Mesenchymal stem cell (in vitro differentiated cells and primary cell): ENCODE results near the gene YJEFN3.

Experiments used
- DNase-seq: peaks from one replicate; pipeline ENCODE4 v3.0.0-alpha.2; 2013
- H2AFZ ChIP-seq: one replicate; pipeline ENCODE4 v1.6.1; 2013; ENCODE audit warnings: low read depth, mild to moderate bottlenecking, control low read depth, inconsistent platforms, low read length, moderate library complexity
- H2AK5ac ChIP-seq: 2 replicates; pipeline ENCODE4 v1.6.1; 2013; ENCODE audit warnings: low read length, moderate library complexity, mild to moderate bottlenecking, inconsistent platforms; ENCODE audit not compliant: severe bottlenecking
- H2BK120ac ChIP-seq: one replicate; pipeline ENCODE4 v1.6.1; 2013; ENCODE audit warnings: low read depth, mild to moderate bottlenecking, inconsistent platforms, low read length, moderate library complexity
- H2BK12ac ChIP-seq, 2 experiments: one replicate each; pipeline ENCODE4 v1.6.1; 2013; ENCODE audit warnings: inconsistent platforms in 2 of 2, low read length in 2 of 2, mild to moderate bottlenecking in 2 of 2, moderate library complexity in 2 of 2, control low read depth in 1 of 2
- H2BK15ac ChIP-seq: one replicate; pipeline ENCODE4 v1.6.1; 2013; ENCODE audit warnings: mild to moderate bottlenecking, low read depth, inconsistent platforms; ENCODE audit not compliant: poor library complexity, severe bottlenecking
- H2BK5ac ChIP-seq: 2 replicates; pipeline ENCODE4 v1.6.1; 2013; ENCODE audit warnings: low read depth, mild to moderate bottlenecking, low read length, control low read depth, inconsistent platforms; ENCODE audit not compliant: poor library complexity, severe bottlenecking
- H3K14ac ChIP-seq, 2 experiments: one replicate each; pipeline ENCODE4 v1.6.1; 2013; ENCODE audit warnings: inconsistent platforms in 2 of 2, low read length in 2 of 2, control low read depth in 1 of 2, mild to moderate bottlenecking in 1 of 2, moderate library complexity in 1 of 2
- H3K18ac ChIP-seq, 2 experiments: one replicate each; pipeline ENCODE4 v1.6.1; 2013; ENCODE audit warnings: inconsistent platforms in 2 of 2, low read length in 2 of 2, control low read depth in 1 of 2, low read depth in 1 of 2, mild to moderate bottlenecking in 1 of 2
- H3K23ac ChIP-seq, 2 experiments: one replicate each; pipeline ENCODE4 v1.6.1; 2013; ENCODE audit warnings: inconsistent platforms in 2 of 2, low read length in 2 of 2, mild to moderate bottlenecking in 2 of 2, moderate library complexity in 2 of 2, control low read depth in 1 of 2
- H3K27ac ChIP-seq: 2 replicates; pipeline ENCODE4 v1.5.1; 2013; ENCODE audit warnings: mild to moderate bottlenecking, moderate library complexity, low read length, control low read depth, inconsistent platforms; ENCODE audit not compliant: poor library complexity, severe bottlenecking
- H3K27me3 ChIP-seq, 2 experiments: 2 replicates each; pipeline versions ENCODE4 v1.6.1 to v1.7.0; 2013; ENCODE audit warnings: low read length in 2 of 2, mild to moderate bottlenecking in 2 of 2, moderate library complexity in 2 of 2, control low read depth in 1 of 2, inconsistent platforms in 1 of 2; ENCODE audit not compliant: control insufficient read depth in 1 of 2, insufficient read depth in 1 of 2
- H3K36me3 ChIP-seq, 2 experiments: 2 replicates each; pipeline versions ENCODE4 v1.6.1 to v1.7.0; 2013; ENCODE audit warnings: low read length in 2 of 2, control low read depth in 1 of 2, inconsistent platforms in 1 of 2, low read depth in 1 of 2, mild to moderate bottlenecking in 1 of 2; ENCODE audit not compliant: insufficient read depth in 2 of 2, control insufficient read depth in 1 of 2
- H3K4ac ChIP-seq, 2 experiments: one replicate each; pipeline ENCODE4 v1.6.1; 2013; ENCODE audit warnings: inconsistent platforms in 2 of 2, low read length in 2 of 2, mild to moderate bottlenecking in 2 of 2, moderate library complexity in 2 of 2, control low read depth in 1 of 2, low read depth in 1 of 2
- H3K4me1 ChIP-seq: 2 replicates; pipeline ENCODE4 v1.6.1; 2013; ENCODE audit warnings: low read depth, low read length, control low read depth; ENCODE audit not compliant: control insufficient read depth, insufficient read depth
- H3K4me2 ChIP-seq: 2 replicates; pipeline ENCODE4 v1.6.1; 2013; ENCODE audit warnings: low read length, mild to moderate bottlenecking, inconsistent platforms; ENCODE audit not compliant: poor library complexity, severe bottlenecking
- H3K4me3 ChIP-seq, 2 experiments: 2 replicates each; pipeline versions ENCODE4 v1.5.1 to v1.7.0; 2013; ENCODE audit warnings: low read length in 2 of 2, mild to moderate bottlenecking in 2 of 2, control low read depth in 1 of 2, low read depth in 1 of 2; ENCODE audit not compliant: insufficient read depth in 1 of 2
- H3K79me1 ChIP-seq: replicated peaks from 2 replicates; pipeline ENCODE4 v1.6.1; 2013; ENCODE audit warnings: mild to moderate bottlenecking, control low read depth, low read length, inconsistent platforms; ENCODE audit not compliant: poor library complexity, severe bottlenecking
- H3K9ac ChIP-seq: 2 replicates; pipeline ENCODE4 v1.7.0; 2013; ENCODE audit warnings: mild to moderate bottlenecking, low read length, moderate library complexity
- H3K9me3 ChIP-seq: 2 replicates; pipeline ENCODE4 v1.7.0; 2013; ENCODE audit warnings: mild to moderate bottlenecking, low read length; ENCODE audit not compliant: control insufficient read depth
- H4K8ac ChIP-seq: one replicate; pipeline ENCODE4 v1.6.1; 2013; ENCODE audit warnings: inconsistent platforms, mild to moderate bottlenecking, low read length, moderate library complexity
- H4K91ac ChIP-seq: one replicate; pipeline ENCODE4 v1.6.1; 2013; ENCODE audit warnings: mild to moderate bottlenecking, low read length, inconsistent platforms
- WGBS: methylation state at CpG from one replicate; pipeline ENCODE4 v1.1.7; 2013; ENCODE audit warnings: mixed read lengths; 5-methylcytosine and 5-hydroxymethylcytosine counted together

The YJEFN3 gene

DNA sequence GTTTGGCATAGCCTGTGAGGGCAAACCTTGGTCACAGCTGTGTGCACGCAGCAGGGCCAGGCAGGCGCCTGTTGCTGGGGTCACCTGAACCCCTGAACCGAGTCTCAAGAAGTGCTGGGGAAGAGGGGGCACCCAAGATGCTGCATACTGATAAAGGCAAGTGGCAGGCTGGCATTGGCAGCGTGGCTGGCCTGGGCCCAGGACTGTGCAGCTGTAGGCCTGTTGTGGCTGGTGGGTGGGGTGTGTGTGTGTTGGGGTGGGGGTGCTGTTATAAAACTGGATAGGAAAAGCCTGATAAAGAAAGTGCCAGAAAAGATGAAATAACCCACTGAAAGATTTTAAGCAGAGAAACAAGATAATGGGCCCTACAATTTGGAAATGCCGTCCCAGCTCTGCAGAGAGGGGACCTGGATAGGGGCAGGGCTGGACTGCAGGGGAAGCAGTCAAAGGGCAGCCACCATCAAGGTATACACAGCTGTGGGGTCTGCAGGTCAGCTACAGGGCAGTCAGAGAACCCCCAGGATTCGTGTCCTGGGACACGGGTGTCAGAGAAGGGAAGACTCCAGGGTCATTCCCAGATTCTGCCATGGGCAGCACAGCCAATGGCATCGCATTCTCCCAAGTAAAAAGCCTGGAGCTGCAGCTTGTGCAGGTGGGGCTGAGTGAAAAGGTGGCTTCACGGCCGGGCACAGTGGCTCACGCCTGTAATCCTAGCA lies 42.5 kb downstream of the YJEFN3 start:
- 87% methylated on average over 11 of the region's 11 CpGs for WGBS
- Histone ChIP-seq H2AFZ (no peak overlapping the region), H3K79me1 (no peaks in the 10 kb centered on the region)

DNA sequence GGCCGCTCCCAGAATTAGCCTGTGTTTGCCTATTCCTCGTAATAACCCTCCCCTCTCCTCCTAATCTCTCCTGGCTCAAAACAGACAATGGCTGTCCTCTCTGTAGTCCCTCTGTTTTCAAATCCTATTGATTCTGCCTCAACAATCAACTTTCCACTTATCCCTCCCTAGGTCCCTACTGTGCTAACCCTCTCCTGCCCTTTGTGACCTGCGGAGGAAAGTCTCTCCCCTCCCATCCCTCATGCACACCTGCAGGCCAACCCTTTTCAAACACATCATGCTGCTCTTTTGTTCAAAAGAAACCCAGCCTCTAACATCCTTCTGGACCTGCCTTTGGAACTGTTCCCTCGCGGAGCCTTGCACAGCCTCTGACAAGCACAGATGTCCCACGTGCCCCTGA lies 46.7 kb downstream of the YJEFN3 start:
- no peaks in the 10 kb centered on the region for H3K36me3 ChIP-seq
- no peak overlapping the region for H4K8ac ChIP-seq
- H2AK5ac ChIP-seq, result no peak overlapping the region
- no peak overlapping the region for H2BK120ac ChIP-seq
- H3K27ac ChIP-seq, result no peak overlapping the region
- H3K18ac ChIP-seq, result no peak overlapping the region
- no peaks in the 10 kb centered on the region for H3K4me1 ChIP-seq
- H2AFZ ChIP-seq, result no peak overlapping the region
- no peak overlapping the region for H3K4me2 ChIP-seq
- H4K91ac ChIP-seq, result no peak overlapping the region
- no peak overlapping the region for H3K4ac ChIP-seq
- no peak overlapping the region for H3K14ac ChIP-seq
- no peak overlapping the region for H3K4me3 ChIP-seq
- no peak overlapping the region for H2BK12ac ChIP-seq
- H3K23ac ChIP-seq, result no peak overlapping the region
- H3K27me3 ChIP-seq, result no peaks in the 10 kb centered on the region
- no peak overlapping the region for H2BK5ac ChIP-seq
- H3K79me1 ChIP-seq, result no peaks in the 10 kb centered on the region
- DNase-seq, result no peak
- H3K9ac ChIP-seq, result no peak overlapping the region
- 78% methylated on average over 6 of the region's 6 CpGs for WGBS
- H3K9me3 ChIP-seq, result no peaks in the 10 kb centered on the region
- no peak overlapping the region for H2BK15ac ChIP-seq

More for the DNA sequence above, 42.5 kb downstream of the YJEFN3 start:
- Histone ChIP-seq H2BK120ac (no peak overlapping the region), H3K4me2 (no peak overlapping the region), H2BK15ac (no peak overlapping the region), H3K14ac (no peak overlapping the region), H3K36me3 (peaks cover 0 to 3% of the 10 kb centered on the region in 2 experiments), H3K9ac (no peak overlapping the region), H2BK5ac (no peak overlapping the region), H2BK12ac (no peak overlapping the region), H3K9me3 (no peaks in the 10 kb centered on the region), H2AK5ac (no peak overlapping the region), H3K27me3 (no peaks in the 10 kb centered on the region), H3K27ac (no peak overlapping the region), H3K23ac (no peak overlapping the region), H4K91ac (no peak overlapping the region), H3K18ac (no peak overlapping the region), H4K8ac (no peak overlapping the region), H3K4ac (no peak overlapping the region), H3K4me1 (peaks cover 3% of the 10 kb centered on the region), H3K4me3 (no peak overlapping the region)
- DNase-seq, result no peak

DNA sequence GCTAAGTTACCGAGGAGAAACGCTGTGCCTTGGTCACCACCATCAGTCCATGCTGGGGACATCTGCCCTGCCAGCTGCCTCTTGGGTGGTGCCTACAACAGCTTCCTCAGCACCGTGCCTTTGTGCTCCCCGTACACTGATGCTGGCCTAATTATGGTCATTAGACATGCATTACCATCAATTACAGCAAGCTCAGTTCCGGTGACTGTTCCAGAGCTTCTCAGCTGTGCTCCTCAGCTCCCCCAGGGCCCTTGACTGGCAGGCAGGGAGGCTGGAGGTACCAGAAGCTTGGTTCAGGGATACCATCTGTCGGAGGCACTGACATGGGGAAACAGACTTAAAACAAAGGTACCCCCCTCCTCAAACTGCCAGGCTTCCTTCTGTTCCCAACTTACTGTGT lies 49.5 kb downstream of the YJEFN3 start:
- Histone ChIP-seq H3K14ac (no peak overlapping the region), H3K9ac (no peak overlapping the region), H2AK5ac (no peak overlapping the region), H2AFZ (no peak overlapping the region), H4K8ac (no peak overlapping the region), H2BK5ac (no peak overlapping the region), H3K27me3 (no peaks in the 10 kb centered on the region), H2BK15ac (no peak overlapping the region), H3K27ac (no peak overlapping the region), H3K9me3 (no peaks in the 10 kb centered on the region), H4K91ac (no peak overlapping the region), H3K79me1 (no peaks in the 10 kb centered on the region), H3K4me2 (no peak overlapping the region), H2BK12ac (no peak overlapping the region), H3K23ac (no peak overlapping the region), H3K4ac (no peak overlapping the region), H3K36me3 (no peaks in the 10 kb centered on the region), H3K4me1 (peaks cover 2% of the 10 kb centered on the region), H3K4me3 (no peak overlapping the region), H2BK120ac (no peak overlapping the region), H3K18ac (no peak overlapping the region)
- DNase-seq, result no peak
- 94% methylated on average over 6 of the region's 6 CpGs for WGBS

DNA sequence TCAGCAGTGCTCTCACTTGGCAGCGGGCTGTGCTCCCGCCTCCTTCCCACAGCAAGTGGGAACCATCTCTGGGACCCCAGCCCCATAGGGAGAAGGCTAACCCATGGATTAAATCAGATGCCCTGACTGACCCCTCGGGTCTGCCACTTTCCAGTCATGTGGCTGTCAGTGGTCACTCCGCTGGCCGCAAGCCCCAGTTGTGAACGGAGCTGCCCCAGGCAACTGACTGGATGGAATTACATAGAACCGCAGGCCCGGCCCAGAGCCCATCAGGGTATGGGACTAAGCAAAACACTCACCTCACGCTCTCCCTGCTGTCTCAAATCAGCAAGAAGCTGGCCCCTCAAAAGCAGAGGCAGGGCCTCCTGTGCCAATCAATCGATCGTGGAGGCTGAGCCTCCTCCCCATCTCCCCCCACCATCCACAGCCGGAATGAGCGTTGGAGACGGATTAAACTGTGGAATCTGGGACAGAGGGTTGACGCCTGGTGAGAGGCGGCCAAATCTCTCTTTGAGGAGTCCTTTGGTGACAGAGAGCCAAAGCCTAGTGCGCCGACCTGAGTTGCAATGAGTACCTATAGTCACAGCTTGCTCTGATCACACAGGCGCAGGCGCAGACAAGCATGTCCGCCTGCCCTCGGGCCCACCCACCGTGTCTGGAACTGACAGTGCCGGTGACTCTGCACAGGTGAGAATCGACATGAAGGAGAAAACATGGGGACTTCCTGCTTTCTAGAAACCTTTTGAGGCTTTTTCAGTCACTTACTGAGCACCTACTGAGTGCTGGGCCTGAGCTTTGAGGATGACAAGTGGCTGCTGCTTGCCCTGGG lies 51.0 kb downstream of the YJEFN3 start:
- no peak for DNase-seq
- Histone ChIP-seq H3K27ac (no peak overlapping the region), H2AFZ (no peak overlapping the region), H2BK120ac (no peak overlapping the region), H3K23ac (no peak overlapping the region), H3K14ac (no peak overlapping the region), H3K4ac (no peak overlapping the region), H3K9me3 (no peaks in the 10 kb centered on the region), H3K9ac (no peak overlapping the region), H3K79me1 (no peaks in the 10 kb centered on the region), H3K4me1 (peaks cover 2% of the 10 kb centered on the region), H4K8ac (no peak overlapping the region), H2AK5ac (no peak overlapping the region), H2BK5ac (no peak overlapping the region), H2BK12ac (no peak overlapping the region), H4K91ac (no peak overlapping the region), H3K4me2 (no peak overlapping the region), H2BK15ac (no peak overlapping the region), H3K4me3 (no peak overlapping the region), H3K36me3 (no peaks in the 10 kb centered on the region), H3K27me3 (no peaks in the 10 kb centered on the region), H3K18ac (no peak overlapping the region)
- WGBS, result 91% methylated on average over 25 of the region's 25 CpGs
